HG03378 (cell line): ENCODE results near the gene ACER3.
"Not testable (repeated sequence)": the region's sequence is repeated elsewhere in the genome, so short reads cannot be mapped to it uniquely, and the experiment has no call there.

Source experiments
- ATAC-seq: cut with Tn5 transposase; IDR thresholded peaks from one replicate; pipeline ENCODE4 v1.9.1; 2021; ENCODE audit warnings: mild to moderate bottlenecking, moderate library complexity; ENCODE audit not compliant: unreplicated experiment

The ACER3 gene

GRCh38 chr11:76836613-76837291 is 24.0 kb upstream of the ACER3 start:
- ATAC-seq, result no peak

GRCh38 chr11:76837696-76838677 is 22.7 kb upstream of the ACER3 start:
- ATAC-seq, result no peak

- ATAC-seq, result no peak
These were observed 22.0 kb upstream of the ACER3 start for GRCh38 chr11:76838678-76839068.

GRCh38 chr11:76839311-76839710 is 21.4 kb upstream of the ACER3 start:
- ATAC-seq, result no peak

GRCh38 chr11:76841923-76842452 is 18.7 kb upstream of the ACER3 start:
- ATAC-seq, result no peak

GRCh38 chr11:76843907-76844306 is 16.8 kb upstream of the ACER3 start:
- no peak for ATAC-seq

- no peak for ATAC-seq
These were observed 16.2 kb upstream of the ACER3 start for GRCh38 chr11:76844511-76844910.

- no peak for ATAC-seq
These were observed 15.6 kb upstream of the ACER3 start for GRCh38 chr11:76845069-76845468.

GRCh38 chr11:76846441-76846840 is 14.3 kb upstream of the ACER3 start:
- no peak for ATAC-seq

GRCh38 chr11:76849376-76849775 is 11.3 kb upstream of the ACER3 start:
- no peak for ATAC-seq

GRCh38 chr11:76850130-76850529 is 10.6 kb upstream of the ACER3 start:
- ATAC-seq, result no peak

- no peak for ATAC-seq
These were observed 9.9 kb upstream of the ACER3 start for GRCh38 chr11:76850815-76851214.

GRCh38 chr11:76854709-76855108 is 6.0 kb upstream of the ACER3 start:
- no peak for ATAC-seq

- not testable (repeated sequence) for ATAC-seq
These were observed 5.0 kb upstream of the ACER3 start for GRCh38 chr11:76855670-76856069.

- ATAC-seq, result no peak
These were observed 4.6 kb upstream of the ACER3 start for GRCh38 chr11:76856106-76856505.

- ATAC-seq, result no peak
These were observed 4.1 kb upstream of the ACER3 start for GRCh38 chr11:76856571-76856970.

GRCh38 chr11:76857781-76858410 is 2.8 kb upstream of the ACER3 start:
- ATAC-seq, result no peak

GRCh38 chr11:76859708-76860227 is 950 bp upstream of the ACER3 start:
- ATAC-seq, result no peak

GRCh38 chr11:76861490-76861953 is 804 bp downstream of the ACER3 start:
- ATAC-seq, result no peak

- ATAC-seq, result not testable (repeated sequence)
These were observed 2.1 kb downstream of the ACER3 start for GRCh38 chr11:76862794-76863193.

GRCh38 chr11:76863196-76863777 is 2.6 kb downstream of the ACER3 start:
- no peak for ATAC-seq
